ENCODE measurements around the gene CBARP.

DNA sequence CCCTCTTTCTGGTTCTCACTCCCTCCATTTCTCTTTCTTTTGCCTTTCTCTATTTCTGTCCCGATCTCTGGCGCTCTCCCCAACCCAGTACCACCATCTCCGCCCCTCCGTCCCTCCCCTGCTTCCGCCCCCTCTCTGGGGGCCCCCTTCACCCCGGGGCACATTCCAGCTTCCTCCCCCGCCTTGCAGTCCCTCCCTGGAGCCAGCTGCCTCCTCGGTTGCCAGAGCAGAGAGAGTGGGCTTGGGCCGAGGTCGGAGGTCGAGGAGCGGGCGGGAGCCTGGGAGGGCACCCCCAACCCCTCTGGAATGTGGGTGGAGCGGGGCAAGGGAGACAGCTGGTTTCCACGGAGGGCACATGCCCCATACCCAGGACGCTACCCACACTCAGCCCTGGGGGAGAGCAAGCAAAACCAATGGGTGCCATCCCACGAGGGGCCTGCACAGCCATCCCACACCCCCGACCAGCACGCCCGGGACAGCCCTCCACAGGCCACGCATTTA lies 24.9 kb upstream of the CBARP start:
- TF ChIP-seq POLR2A (IDR thresholded peaks at IDR 0.05) (no peak), CTCF (IDR thresholded peaks at IDR 0.05) (no peak)
